GM12891 (cell line): ENCODE measurements around the gene DEGS1.

Experiments
- PAX5 ChIP-seq: IDR thresholded peaks from 2 replicates; pipeline ENCODE4 v1.6.1; 2011; ENCODE audit warnings: low read length, moderate library complexity, mild to moderate bottlenecking; ENCODE audit not compliant: insufficient read depth, severe bottlenecking
- POLR2A ChIP-seq: IDR thresholded peaks from 2 replicates; pipeline ENCODE4 v1.6.1; 2011; ENCODE audit warnings: low read depth, low read length, control low read depth
- POLR2AphosphoS5 ChIP-seq: IDR thresholded peaks from 2 replicates; pipeline ENCODE4 v1.6.1; 2011; ENCODE audit warnings: low read depth, low read length, control low read depth
- POU2F2 ChIP-seq: IDR thresholded peaks from 2 replicates; pipeline ENCODE4 v1.6.1; 2011; ENCODE audit warnings: low read depth, mild to moderate bottlenecking, control low read depth, low read length, moderate library complexity
- SPI1 ChIP-seq: IDR thresholded peaks from 2 replicates; pipeline ENCODE4 v1.6.1; 2011; ENCODE audit warnings: low read depth, low read length, control low read depth
- TAF1 ChIP-seq: IDR thresholded peaks from 2 replicates; pipeline ENCODE4 v1.6.1; 2011; ENCODE audit warnings: low read depth, low read length, control low read depth

GRCh38 chr1:224234017-224234416, 51.0 kb downstream of the DEGS1 start:
- TF ChIP-seq POLR2AphosphoS5 (no peak), POU2F2 (no peak), POLR2A (no peak), SPI1 (no peak), PAX5 (no peak), TAF1 (no peak)
